ENCODE data around the gene IL4R. TPM values are rescaled to one million over a fixed set of nuclear protein-coding genes. Genes with fewer than 3 reads are reported as not detected.
A peak's percentile ranks its signal among the peaks of the same experiment; 100 is the strongest.

Gene IL4R
- total and polyA plus RNA-seq, 2 of the 13 experiments (the other 11 are each of a cell fraction or from before 2014, with no cell fraction given), result 15.9 to 49.6 TPM

DNA sequence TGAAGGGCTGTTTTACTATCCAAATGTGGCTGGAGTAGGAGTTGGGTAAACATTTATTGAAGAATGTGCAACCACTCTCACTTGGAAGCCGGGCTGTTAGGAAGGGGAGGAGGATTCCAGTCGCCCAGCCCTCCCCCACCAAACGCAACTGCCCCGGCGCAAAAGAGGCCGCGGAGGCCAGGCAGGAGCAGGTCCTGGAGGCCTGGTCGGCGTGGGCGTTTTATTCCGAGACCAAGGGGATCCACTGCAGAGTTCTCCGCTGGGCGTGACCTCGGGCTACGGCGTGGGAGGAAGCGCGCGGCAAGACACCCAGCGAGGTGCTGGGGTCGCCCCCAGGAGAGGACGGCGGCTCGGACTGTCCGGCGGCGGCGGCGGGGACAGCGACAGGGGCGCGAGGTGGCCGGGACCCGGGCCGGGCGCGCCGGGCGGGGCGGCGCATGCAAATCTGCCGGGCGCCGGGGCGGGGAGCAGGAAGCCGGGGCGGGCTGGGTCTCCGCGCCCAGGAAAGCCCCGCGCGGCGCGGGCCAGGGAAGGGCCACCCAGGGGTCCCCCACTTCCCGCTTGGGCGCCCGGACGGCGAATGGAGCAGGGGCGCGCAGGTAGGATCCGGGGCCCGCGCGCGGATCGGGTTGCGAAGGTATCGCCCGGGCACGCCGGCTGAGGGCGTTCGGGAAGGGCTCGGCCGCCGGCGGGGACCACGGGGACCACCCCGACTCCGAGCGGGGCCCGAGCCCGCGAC is at the start of gene IL4R (continued):
- TF ChIP-seq, protein P1, sequence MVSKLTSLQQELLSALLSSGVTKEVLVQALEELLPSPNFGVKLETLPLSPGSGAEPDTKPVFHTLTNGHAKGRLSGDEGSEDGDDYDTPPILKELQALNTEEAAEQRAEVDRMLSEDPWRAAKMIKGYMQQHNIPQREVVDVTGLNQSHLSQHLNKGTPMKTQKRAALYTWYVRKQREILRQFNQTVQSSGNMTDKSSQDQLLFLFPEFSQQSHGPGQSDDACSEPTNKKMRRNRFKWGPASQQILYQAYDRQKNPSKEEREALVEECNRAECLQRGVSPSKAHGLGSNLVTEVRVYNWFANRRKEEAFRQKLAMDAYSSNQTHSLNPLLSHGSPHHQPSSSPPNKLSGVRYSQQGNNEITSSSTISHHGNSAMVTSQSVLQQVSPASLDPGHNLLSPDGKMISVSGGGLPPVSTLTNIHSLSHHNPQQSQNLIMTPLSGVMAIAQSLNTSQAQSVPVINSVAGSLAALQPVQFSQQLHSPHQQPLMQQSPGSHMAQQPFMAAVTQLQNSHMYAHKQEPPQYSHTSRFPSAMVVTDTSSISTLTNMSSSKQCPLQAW (CRISPR knock-in tag; IDR thresholded peaks at IDR 0.05), result peak; percentile 76
- TF ChIP-seq TCF12 (IDR thresholded peaks at IDR 0.05), result no peak
- peak; percentile 78; the same call in 1 of the 2 replicates for TF ChIP-seq TCF12 (CRISPR knock-in tag; IDR thresholded peaks at IDR 0.05)
- TF ChIP-seq BHLHE40 (IDR thresholded peaks at IDR 0.05; ENCODE audit: low read length), result no peak
- TF ChIP-seq, protein P2, sequence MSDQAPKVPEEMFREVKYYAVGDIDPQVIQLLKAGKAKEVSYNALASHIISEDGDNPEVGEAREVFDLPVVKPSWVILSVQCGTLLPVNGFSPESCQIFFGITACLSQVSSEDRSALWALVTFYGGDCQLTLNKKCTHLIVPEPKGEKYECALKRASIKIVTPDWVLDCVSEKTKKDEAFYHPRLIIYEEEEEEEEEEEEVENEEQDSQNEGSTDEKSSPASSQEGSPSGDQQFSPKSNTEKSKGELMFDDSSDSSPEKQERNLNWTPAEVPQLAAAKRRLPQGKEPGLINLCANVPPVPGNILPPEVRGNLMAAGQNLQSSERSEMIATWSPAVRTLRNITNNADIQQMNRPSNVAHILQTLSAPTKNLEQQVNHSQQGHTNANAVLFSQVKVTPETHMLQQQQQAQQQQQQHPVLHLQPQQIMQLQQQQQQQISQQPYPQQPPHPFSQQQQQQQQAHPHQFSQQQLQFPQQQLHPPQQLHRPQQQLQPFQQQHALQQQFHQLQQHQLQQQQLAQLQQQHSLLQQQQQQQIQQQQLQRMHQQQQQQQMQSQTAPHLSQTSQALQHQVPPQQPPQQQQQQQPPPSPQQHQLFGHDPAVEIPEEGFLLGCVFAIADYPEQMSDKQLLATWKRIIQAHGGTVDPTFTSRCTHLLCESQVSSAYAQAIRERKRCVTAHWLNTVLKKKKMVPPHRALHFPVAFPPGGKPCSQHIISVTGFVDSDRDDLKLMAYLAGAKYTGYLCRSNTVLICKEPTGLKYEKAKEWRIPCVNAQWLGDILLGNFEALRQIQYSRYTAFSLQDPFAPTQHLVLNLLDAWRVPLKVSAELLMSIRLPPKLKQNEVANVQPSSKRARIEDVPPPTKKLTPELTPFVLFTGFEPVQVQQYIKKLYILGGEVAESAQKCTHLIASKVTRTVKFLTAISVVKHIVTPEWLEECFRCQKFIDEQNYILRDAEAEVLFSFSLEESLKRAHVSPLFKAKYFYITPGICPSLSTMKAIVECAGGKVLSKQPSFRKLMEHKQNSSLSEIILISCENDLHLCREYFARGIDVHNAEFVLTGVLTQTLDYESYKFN (CRISPR knock-in tag; conservative IDR thresholded peaks at IDR 0.05), result peak; percentile 73
- TF ChIP-seq, protein P3, sequence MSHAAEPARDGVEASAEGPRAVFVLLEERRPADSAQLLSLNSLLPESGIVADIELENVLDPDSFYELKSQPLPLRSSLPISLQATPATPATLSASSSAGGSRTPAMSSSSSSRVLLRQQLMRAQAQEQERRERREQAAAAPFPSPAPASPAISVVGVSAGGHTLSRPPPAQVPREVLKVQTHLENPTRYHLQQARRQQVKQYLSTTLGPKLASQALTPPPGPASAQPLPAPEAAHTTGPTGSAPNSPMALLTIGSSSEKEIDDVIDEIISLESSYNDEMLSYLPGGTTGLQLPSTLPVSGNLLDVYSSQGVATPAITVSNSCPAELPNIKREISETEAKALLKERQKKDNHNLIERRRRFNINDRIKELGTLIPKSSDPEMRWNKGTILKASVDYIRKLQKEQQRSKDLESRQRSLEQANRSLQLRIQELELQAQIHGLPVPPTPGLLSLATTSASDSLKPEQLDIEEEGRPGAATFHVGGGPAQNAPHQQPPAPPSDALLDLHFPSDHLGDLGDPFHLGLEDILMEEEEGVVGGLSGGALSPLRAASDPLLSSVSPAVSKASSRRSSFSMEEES (CRISPR knock-in tag; IDR thresholded peaks at IDR 0.05), result no peak
- TF ChIP-seq CCAR2 (optimal IDR thresholded peaks at IDR 0.05; ENCODE audit: low read depth, low read length), result peak; percentile 47
- TF ChIP-seq CAMTA2 (CRISPR knock-in tag; IDR thresholded peaks at IDR 0.05; ENCODE audit: borderline replicate concordance), result peak; percentile 61; the same call in 1 of the 2 replicates
- no peak; the same call in 1 of the 2 replicates for TF ChIP-seq NCOR1 (IDR thresholded peaks at IDR 0.05; ENCODE audit: borderline replicate concordance, low read length)

Data from HepG2 (cell line).